ENCODE measurements around the gene SCARB1. TPM values are rescaled to one million over a fixed set of nuclear protein-coding genes. Genes with fewer than 3 reads are reported as not detected.

SCARB1 gene, protein sequence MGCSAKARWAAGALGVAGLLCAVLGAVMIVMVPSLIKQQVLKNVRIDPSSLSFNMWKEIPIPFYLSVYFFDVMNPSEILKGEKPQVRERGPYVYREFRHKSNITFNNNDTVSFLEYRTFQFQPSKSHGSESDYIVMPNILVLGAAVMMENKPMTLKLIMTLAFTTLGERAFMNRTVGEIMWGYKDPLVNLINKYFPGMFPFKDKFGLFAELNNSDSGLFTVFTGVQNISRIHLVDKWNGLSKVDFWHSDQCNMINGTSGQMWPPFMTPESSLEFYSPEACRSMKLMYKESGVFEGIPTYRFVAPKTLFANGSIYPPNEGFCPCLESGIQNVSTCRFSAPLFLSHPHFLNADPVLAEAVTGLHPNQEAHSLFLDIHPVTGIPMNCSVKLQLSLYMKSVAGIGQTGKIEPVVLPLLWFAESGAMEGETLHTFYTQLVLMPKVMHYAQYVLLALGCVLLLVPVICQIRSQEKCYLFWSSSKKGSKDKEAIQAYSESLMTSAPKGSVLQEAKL
- 17.5 TPM for total RNA-seq

DNA sequence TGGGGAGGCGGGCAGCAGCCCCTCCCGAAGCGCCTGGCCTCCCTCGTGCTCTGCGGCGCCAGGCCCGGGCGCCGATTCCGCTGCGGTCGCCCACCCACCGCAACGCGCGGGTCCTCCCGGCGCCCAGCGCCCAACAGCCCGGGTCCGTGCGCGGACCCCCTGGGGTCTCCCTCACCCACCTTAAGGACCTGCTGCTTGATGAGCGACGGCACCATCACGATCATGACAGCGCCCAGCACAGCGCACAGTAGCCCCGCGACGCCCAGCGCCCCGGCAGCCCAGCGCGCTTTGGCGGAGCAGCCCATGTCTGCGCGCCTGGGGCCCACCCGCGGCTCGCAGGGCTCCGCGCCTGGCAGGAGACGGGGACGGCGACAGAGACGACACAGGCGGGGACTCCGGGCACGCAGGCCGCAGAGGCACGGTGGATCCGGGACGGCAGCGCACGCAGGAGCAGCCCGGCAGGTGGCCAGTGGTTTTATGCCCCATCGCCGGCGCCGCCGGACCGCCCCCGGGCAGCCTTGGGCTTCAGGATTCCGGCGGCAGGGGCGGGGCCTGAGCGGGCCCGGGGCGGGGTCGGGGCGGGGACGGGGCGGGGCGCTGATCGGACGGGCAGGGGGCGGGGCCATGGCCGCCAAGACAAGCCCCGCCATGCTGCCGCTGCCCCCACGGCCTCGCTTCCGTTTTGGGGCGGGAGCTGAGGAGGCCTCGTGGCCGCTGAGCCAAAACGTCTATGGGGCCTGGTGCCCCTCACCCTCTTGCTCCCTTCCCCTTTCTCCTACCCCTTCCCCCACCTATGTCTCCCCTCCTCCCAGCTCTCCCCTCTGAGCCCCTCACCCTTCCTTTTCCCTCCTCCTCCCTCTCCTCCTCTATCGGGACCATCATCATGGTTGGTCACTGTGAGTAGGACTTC is at the start of gene SCARB1:
SCARB1 (minus strand) TSS at position 449 of the 910 bp plus-strand sequence; CDS start at position 305, 144 bp downstream.

Small RNA genes within 50 kb of the gene (small RNA-seq; reads per million reads assigned to genes)
- not detected for gene RNU6-927P (ENCODE audit: low replicate concordance)

Other genes with a start within 250 kb of the SCARB1 start
- 1,542 TPM for gene UBC, start 50.8 kb upstream of the SCARB1 start, total RNA-seq
- 15.7 TPM for gene DHX37, start 125.3 kb upstream of the SCARB1 start, total RNA-seq
- gene BRI3BP, start 129.8 kb upstream of the SCARB1 start, total RNA-seq = 16.9 TPM
- 51.0 TPM for gene AACS, start 201.6 kb upstream of the SCARB1 start, total RNA-seq